GM23338 (cell line): ENCODE measurements around the gene BTBD9.

Source experiments
- EZH2phosphoT487 ChIP-seq: fragments of 200-600 bp; sonication (generic); IDR thresholded peaks from one replicate; pipeline ENCODE4 v1.8.1; 2018; ENCODE audit warnings: antibody characterized with exemption; ENCODE audit not compliant: unreplicated experiment
- TF ChIP-seq, protein P1 (sequence below), 2 experiments: fragments of 200-600 bp in 1 of 2; sonication (generic) in 1 of 2; conservative IDR thresholded peaks; 2 replicates each; pipeline versions ENCODE4 v1.5.1 to v1.6.1; 2016 to 2017; ENCODE audit warnings: antibody characterized with exemption in 2 of 2, low read depth in 2 of 2, mild to moderate bottlenecking in 2 of 2, moderate library complexity in 1 of 2

GRCh38 chr6:38225766-38226165, 414.0 kb downstream of the BTBD9 start:
- TF ChIP-seq, protein P1, sequence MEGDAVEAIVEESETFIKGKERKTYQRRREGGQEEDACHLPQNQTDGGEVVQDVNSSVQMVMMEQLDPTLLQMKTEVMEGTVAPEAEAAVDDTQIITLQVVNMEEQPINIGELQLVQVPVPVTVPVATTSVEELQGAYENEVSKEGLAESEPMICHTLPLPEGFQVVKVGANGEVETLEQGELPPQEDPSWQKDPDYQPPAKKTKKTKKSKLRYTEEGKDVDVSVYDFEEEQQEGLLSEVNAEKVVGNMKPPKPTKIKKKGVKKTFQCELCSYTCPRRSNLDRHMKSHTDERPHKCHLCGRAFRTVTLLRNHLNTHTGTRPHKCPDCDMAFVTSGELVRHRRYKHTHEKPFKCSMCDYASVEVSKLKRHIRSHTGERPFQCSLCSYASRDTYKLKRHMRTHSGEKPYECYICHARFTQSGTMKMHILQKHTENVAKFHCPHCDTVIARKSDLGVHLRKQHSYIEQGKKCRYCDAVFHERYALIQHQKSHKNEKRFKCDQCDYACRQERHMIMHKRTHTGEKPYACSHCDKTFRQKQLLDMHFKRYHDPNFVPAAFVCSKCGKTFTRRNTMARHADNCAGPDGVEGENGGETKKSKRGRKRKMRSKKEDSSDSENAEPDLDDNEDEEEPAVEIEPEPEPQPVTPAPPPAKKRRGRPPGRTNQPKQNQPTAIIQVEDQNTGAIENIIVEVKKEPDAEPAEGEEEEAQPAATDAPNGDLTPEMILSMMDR (conservative IDR thresholded peaks at IDR 0.05; ENCODE audit: low read depth in 2 of 2) = no peak
- no peak for TF ChIP-seq EZH2phosphoT487
